C1 segment of cervical spinal cord (tissue), 14 donors: ENCODE results near the gene TAS2R60.
"Not testable (repeated sequence)": the region's sequence is repeated elsewhere in the genome, so short reads cannot be mapped to it uniquely, and the experiment has no call there.

Experiments
- DNase-seq, 14 donors: peaks; one replicate each; lab custom pipeline; 2025; lab: John Stamatoyannopoulos, UW

Gene TAS2R60

DNA sequence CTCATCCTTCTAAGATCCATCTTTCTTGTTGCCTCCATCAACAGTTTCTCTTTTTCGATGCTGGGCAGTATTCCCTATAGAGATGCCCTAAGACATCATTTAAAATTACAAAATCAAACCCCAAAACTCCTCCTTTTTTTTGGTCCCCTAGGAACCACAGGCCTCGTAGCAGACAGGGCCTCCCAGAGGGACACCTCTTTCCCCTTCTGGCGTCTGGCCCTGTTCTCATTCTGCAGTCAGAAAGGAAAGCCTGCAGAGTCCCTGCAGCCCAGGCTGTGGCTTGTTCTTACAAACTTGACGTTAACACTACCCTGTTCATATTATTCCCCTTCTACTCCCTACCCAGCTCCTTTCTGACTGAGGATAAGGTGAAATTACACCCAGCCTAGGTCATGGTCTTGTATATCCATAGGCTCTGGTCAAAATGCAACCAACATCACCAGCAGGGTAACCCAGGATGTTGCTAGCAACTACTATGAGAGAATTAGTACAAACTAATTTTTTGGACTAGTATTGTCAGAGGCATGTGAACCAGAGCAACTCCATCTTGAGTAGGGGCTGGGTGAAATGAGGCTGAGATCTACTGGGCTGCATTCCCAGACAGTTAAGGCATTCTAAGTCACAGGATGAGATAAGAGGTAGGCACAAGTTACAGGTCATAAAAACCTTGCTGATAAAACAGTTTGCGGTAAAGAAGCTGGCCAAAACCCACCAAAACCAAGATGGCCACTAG lies 31.1 kb upstream of the TAS2R60 start:
- no peak for DNase-seq

DNA sequence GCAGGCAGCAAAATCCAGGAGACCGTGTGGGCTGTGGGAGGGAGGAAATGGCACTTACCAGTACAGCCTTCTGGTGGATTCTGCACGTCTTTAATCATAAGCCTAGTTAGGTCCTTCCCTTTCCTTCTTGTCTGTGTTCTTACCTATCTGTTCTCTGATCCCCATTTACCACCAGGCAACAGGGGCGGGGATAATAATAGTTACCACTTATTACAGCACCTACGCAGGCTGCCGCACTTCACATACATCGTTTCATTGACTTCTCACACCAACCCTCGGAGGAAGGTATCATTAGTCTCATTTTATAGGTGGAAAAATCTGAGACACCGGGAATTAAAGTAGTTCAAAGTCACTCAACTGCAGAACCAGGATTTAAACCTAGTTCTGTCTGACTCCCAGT lies 30.1 kb upstream of the TAS2R60 start:
- DNase-seq = no peak

DNA sequence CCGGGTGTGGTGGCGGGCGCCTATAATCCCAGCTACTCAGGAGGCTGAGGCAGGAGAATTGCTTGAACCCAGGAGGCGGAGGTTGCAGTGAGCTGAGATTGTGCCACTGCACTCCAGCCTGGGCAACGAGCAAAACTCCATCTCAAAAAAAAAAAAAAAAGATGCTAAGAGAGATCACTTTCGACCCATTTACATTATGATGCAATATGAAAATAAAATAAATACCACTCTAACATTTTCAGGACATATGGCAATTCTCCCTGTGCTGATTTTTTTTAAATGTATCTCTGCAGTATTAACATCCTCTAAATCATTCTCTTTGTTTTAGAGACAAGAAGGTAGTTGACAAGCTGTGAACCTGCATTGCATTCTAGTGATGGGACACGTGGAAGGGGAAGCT lies 28.0 kb upstream of the TAS2R60 start:
- not testable (repeated sequence) for DNase-seq

DNA sequence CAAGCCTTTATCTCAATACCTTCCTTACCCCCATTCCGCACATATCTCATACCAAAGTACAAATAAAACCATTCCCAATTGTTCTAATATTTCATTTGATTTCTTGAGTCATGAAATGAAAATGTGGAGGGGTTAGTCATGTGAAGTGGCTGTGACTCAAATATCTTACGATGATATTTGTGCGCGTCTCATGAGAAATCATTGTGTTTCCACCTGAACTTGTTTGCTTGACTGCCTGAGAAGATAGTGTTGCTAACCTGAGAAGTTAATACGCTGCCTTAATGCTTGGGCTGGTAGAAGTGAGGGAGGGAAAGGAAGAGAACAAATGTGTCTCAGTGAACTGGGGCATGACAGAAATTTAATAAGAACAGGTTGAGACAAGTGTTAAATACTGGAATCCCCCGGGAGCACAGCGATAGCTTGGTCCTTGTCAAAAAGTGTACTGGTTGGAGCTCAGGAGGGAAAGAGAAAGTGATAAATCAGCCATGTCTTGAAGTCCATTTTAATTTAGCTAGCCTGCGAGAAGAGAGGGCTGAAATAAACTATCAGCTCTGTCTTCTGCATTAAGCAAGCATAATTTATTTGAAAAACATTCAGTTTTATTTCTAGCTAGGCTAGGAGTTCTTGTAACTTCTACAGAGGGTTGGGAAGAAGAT lies 27.4 kb upstream of the TAS2R60 start:
- no peak for DNase-seq

DNA sequence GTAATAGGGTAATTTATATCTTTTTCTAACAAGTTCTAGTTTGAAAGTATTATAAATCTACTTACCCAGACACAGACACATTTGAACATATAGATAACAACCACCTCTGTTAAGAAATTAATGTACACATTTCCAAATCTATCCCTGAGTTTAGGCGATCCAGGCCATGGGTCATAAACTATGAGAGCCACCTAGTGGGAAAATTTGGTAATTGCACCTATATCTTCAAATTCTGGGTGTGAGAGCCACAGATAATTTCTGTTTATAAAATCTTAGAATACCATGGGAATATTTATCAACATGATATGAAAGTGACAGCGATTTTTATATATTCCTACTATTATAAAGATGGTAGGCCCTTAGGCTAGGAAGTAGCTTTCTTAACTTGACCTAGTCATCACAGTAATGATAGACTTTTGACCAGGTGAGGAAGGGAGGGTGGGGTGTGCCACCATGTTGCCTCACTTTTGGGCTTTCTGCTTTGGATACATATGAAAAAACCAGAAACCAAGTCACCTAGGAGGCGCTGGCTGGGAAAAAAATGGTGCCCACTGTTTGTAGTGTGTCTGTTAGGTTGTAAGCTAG lies 26.6 kb upstream of the TAS2R60 start:
- DNase-seq = peak in 1 of 14 donors; percentile 16

DNA sequence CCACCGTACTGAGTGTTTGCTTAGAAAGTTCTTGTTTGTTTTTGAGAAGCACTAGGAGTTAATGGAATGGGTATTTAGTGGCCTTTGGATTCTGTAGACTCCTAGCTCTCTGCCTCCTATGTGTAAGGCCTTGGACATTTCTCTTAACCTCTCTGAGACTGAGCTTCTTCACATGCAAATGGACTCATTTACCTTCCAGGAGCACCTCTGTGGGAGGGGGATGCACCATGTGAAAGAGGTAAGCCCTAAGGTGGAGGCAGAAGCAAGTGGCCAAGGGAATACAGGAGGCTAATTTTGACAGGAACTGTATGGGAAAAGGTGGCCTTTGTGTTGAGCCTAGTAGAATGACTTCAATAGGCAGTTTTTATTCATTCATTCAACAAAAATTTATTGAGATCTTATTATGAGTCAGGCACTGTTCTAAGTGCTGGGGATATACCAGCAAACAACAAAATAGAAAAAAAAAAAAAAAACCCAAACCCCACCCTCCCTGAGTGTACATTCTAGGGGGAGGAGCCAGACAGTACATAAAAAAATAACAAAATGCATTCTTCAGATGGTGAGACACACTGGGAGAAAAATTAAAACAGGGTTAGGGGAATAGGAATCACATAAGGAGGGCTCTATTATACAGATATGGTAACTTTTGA lies 25.4 kb upstream of the TAS2R60 start:
- no peak for DNase-seq

DNA sequence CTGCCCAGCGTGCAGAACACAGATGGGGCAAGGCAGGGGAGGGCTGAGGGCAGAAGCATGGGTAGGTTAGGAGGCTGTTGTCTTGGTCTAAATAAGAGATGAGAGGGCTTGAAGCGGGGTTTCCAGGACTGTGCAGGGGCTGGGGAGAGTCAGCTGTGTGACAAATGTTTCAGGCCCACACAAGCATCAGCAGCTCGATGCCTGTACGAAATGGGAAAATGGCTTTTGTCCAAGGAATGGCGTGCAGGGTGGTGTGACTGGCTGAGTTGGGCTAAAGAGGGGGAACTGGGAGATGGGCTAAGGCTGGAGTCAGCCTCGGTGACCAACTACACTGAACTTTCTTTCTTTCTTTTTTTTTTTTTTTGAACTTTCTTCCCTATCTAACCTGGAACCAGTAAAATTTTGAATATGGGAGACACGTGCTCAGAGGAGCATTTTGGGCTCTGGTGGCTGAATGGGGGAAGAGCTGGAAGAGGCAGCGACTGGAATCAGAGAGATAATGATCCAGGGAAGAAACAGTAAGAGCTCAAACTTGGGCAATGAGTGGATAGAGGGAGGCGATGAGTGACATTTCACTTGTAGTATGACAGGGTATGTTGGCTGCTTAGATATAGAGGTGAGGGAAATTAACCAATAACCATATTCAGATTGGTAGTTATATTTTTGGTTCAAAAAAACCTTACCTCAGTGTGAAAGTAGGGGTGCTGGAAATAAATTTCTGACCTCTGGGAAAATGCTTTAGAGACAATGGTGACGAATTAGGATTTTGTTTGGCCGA lies 24.4 kb upstream of the TAS2R60 start:
- no peak for DNase-seq

DNA sequence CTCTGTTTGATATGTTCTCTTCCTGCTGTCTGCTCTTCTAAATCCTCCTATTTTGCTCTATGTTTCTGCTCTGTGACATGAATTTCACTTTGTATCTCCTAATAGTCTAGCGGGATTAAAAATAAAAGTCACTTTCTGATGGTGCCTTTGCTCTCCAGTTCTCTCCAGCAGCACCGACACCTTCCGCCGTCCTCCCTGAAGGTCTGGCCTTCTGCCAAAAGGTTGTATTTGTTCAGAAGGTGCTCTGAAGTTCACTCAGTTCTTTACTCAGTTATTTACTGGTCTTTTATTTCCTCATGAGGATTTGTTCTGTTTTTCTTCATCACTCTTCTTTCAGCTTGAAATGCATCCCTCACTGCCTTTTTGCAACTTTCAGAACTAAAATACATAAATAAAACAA lies 23.4 kb upstream of the TAS2R60 start:
- DNase-seq = no peak

DNA sequence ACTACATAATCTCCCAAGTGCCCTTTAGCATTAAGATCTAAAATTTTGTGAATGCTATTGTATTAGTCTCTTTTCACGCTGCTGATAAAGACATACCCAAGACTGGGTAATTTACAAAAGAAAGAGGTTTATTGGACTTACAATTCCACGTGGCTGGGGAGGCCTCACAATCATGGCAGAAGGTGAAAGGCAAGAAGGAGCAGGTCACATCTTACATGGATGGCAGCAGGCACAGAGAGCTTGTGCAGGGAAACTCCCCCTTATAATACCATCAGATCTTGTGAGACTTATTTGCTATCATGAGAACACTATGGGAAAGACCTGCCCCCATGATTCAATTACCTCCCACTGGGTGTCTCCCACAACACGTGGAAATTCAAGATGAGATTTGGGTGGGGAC lies 22.6 kb upstream of the TAS2R60 start:
- DNase-seq = not testable (repeated sequence)

DNA sequence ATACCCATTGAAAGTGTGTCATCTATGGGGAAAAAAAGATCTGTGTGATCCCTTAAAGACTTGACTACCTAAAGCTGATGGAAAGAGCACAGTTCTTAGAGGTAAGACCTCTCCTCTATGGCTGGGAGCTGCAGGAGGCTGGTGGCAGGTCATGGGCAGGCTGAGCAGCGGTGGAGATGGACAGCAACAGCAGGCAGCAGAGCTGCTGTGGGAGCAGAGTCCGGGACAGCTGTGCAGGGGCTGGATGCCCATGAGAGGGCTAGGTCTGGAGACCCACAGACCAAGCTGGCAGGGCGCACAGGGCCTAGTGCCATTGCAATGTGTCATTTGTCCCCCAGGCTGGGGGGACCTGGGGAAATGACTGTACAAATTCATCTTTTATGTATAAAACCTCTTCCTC lies 21.2 kb upstream of the TAS2R60 start:
- DNase-seq = no peak

DNA sequence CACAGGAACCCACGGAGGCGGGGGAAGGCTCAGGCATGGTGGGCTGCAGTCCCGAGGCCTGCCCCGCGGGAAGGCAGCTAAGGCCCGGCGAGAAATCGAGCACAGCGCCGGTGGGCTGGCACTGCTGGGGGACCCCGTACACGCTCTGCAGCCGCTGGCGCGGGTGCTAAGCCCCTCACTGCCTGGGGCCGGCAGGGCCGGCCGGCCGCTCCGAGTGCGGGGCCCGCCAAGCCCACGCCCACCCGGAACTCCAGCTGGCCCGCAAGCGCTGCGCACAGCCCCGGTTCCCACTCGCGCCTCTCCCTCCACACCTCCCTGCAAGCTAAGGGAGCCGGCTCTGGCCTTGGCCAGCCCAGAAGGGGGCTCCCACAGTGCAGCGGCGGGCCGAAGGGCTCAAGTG lies 18.8 kb upstream of the TAS2R60 start:
- not testable (repeated sequence) for DNase-seq

DNA sequence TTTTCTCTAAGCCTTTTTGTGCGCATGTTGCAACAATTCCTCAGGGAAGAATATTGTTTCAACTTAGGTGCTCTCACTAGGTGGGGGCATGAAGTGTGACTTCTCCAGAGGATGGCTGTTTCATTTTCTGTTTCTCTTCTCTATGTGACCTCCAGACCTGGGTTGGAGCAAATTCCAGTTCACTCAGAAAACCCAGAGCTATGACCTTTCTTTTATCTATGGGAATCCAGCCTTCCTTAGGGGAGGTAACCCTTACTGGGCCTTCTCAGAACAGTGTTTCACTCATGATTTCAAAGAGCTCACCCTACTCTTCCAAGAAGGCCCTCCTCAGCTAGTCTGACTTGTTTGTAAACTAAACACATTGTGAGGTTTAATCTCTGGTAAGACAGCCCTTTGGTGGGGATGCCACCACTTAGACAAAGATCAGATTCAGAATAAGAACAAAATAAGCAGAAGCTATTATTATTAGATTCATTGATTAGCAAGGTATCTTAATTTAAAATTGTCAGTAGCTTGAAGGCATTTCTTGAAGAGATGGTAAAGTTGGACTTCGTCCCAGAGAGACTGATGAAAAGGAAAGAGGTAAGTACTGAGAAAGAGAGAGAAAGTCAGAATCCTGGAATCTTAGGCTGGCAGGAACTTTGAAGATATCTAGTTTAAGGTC lies 16.6 kb upstream of the TAS2R60 start:
- no peak for DNase-seq

DNA sequence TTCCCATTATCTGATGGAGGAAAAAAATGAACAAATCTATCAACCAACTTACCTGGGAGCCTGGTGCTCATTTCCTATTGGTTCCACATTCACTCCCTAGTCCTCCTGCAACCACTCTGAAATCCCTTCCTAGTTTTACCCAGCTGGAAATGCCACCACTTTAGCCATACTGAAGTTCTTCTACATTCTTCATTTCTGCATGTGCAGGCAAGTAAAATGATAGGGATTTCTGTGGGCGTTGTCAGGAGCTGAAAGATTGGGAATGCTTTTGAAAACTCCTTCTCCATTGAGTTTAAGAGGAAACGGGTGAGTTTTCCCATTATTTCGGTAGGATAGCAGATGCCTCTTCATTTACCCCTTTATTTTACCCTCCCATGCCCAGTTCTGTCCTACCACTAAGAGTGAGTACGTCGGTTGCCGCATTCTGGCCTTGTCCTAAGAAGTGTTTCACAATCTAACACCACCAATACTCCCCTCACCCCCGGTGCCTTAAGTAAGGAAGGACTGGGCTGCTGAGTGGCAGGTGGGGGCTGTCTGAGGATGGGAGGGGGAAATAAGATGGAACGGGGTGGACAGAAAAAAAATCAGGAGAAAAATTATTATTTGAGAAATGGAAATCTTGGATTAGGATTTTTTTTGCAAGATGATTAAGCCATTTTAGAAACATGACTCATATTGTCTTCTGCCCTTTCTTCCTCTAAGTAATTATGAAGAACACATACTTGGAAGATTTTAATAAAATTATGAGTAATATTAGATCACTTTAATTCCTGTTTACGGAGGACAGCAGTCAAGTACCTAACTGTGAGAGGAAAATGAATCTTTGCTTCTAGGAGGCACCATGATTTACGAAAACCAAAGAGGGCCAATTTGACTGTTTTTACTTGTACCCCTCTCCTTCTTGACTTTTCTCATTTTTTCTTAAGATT lies 13.2 kb upstream of the TAS2R60 start:
- DNase-seq = no peak

DNA sequence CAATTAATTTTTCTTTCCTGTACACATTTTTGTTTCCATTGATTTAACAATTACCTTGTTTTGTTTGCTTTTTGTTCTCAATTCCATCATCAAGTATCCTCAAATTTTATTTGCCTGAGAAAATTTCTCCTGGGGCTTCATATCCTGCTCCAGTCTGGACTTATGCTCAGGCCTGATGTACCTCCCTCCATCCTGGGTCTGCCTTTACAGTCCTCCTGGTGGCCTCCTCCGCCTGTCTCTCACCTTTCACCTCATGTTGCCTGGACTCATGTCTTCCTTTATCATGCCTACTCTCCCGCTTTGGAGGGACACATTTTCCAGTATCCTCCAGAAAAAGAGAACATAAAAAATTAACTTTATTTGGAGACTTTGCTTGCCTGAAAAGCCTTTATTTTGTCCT lies 12.1 kb upstream of the TAS2R60 start:
- DNase-seq = no peak

DNA sequence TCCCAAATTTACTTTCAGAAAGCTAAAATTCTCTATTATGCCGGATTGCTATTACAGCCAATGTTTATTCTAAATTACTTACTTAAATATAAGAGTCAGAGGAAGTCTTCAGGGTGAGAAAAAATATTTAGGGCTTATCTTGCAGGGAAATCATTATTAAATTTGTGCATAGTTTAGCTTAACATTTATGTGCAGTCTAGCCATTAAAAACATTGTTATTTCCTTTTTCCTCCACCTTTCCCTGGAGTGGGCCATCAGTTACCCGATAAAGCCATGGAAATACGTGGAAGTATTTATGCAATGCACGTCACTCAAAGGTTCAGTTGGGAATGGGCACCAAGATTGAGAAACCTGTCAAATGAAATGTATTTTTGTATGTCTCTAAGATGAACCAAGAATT lies 9.5 kb upstream of the TAS2R60 start:
- no peak for DNase-seq

DNA sequence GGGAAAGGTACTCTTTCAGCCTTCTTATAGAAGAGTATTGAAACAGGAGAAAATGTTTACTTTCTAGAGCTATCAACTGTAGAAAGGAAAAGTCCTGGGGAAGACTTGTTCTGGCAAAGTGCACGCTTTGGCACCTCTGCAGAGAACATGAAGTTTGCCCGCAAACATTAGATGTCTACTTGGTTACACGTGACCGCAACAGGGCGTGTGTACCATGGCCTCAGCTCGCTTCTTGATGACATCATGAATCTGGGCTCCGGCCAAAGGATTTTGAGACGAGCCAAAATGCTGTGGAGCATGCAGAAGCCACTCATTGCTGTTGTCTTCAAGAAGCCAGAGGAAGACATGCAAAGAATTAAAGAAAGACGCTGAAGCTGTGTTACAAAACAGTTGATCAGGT lies 8.6 kb upstream of the TAS2R60 start:
- no peak for DNase-seq

DNA sequence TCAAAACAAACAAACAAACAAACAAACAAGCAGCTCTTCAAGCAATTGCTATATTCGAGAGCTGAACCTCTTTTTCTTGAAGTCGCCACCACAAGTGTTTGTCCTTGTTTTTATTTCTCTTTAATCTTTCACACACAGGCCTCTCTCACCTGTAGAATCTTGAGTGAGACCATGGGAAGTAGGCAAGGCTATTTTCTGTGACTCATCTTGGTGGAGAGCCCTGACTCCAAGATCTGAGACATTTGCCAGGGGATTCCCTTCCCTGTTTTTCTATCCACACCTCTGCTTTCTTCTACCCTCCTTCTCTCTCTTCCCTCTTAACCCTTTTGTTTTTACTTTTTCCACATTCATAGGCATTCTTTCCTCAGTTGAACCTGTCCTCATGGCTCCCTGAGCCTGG lies 8.0 kb upstream of the TAS2R60 start:
- no peak for DNase-seq

DNA sequence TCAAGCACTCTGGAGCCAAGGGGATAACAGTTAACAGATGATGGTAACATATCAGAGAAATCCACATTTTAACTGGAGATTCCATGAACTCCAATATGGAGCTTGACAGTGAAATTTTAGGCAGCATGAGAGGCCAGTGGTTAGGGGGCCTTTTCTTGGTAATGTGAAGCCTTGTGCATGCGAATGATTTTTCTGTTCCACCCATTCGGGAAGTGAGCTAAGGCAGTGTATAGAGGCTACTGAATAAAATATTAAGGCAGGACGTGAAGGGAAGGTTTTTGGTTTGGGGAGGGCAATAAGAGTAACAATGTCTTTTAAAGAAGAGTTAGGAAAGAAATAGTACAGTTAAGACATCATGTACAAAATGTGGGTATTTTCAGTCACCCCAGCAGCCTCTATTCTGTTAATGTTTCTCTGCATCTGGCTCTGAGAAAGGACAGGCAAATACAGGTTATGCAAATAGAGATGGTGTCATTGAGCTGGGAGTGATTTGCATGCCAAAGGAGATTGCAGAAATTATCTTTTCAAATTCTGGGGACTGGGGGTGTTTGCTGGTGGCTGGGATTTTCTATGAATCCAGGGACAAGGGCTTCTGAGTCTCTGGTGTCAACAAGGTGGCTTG lies 6.8 kb upstream of the TAS2R60 start:
- DNase-seq = no peak

DNA sequence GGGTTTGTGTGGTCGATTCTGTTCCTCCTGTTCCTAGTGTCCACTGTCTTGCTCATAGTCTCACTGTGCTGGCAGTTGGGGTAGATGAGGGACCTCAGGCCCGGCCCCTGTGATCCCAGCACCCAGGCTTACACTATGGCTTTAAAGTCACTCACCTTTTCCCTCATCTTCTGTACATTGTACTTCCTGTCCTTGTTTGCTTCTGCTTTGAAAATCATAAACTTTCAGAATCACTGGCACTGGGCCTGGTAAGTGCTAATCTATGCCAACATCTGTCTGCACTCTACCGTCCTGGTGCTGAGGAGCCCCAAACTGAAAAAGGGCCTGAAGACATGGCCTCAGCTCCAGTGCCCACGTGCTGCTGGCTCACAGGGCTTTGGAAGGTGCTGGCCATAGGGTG lies 5.7 kb upstream of the TAS2R60 start:
- no peak for DNase-seq

DNA sequence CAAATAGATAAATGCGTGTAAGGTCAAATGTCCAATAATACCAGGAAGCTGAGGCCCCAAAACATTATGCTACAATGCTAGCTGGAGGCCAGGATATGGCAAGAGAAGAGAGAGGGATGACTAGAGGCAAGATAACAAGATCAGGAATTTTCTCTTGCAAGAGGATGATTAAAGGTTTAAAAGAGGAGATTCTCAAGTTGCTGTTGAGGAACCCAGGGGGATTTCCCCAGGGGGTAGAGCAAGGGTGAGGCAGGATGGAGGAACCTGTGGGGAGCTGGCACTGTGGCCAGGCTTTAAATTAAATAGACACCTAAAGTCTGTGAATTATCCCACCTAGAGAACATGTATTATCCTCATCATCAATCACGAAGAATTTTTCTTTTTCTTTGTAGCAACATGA lies 3.4 kb upstream of the TAS2R60 start:
- no peak for DNase-seq
